Omental fat pad (tissue), 4 donors: ENCODE measurements around the gene KLHL25. TPM values are rescaled to one million over a fixed set of nuclear protein-coding genes. Genes with fewer than 3 reads are reported as not detected.

ENCODE experiments used
- ATAC-seq: fragments of 150-250 bp; one replicate; pipeline ENCODE4 v1.9.1; 2016; ENCODE audit warnings: mild to moderate bottlenecking, moderate library complexity; ENCODE audit not compliant: low FRiP score
- DNase-seq: peaks from one replicate; pipeline ENCODE4 v3.0.0-alpha.2; 2019; ENCODE audit warnings: low spot score
- total RNA-seq, 4 donors: library from RNA; depleted of rRNA; stranded (reverse); fragments of >200 nt; gene quantifications; one replicate each; pipeline ENCODE4 v1.1.0, GENCODE V29; 2016
- TF ChIP-seq, protein P1 (sequence below), 3 donors: fragments of 450-650 bp; IDR thresholded peaks; one replicate each; pipeline ENCODE4 v1.5.1; 2016 to 2017; ENCODE audit warnings: antibody characterized with exemption in 3 of 3, mild to moderate bottlenecking in 3 of 3, moderate library complexity in 2 of 3

The KLHL25 gene
- total RNA-seq, 4 donors from 2014 or later = 12.0 to 45.8 (median 22.3) TPM

DNA sequence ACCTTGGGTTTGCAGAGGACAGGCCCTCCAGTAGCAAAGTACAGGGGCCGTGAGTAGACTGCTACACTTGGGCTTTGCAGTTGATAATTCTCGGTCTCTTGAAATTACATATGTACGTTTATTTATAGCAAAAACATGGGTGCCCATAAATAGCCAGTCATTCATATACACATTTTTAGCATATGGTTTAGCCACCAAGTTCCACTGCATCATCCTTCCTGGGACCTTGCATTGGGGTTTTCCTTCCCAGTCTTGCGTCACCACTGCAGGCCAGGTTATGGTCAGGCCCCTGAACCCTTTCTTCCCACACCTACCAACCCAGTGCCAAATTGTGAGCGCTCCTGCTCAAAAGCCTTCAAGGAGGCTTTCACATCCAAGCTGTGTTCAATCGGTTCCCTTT is 12.7 kb downstream of the KLHL25 start:
- ATAC-seq = no peak
- no peak for DNase-seq
- TF ChIP-seq, protein P1, sequence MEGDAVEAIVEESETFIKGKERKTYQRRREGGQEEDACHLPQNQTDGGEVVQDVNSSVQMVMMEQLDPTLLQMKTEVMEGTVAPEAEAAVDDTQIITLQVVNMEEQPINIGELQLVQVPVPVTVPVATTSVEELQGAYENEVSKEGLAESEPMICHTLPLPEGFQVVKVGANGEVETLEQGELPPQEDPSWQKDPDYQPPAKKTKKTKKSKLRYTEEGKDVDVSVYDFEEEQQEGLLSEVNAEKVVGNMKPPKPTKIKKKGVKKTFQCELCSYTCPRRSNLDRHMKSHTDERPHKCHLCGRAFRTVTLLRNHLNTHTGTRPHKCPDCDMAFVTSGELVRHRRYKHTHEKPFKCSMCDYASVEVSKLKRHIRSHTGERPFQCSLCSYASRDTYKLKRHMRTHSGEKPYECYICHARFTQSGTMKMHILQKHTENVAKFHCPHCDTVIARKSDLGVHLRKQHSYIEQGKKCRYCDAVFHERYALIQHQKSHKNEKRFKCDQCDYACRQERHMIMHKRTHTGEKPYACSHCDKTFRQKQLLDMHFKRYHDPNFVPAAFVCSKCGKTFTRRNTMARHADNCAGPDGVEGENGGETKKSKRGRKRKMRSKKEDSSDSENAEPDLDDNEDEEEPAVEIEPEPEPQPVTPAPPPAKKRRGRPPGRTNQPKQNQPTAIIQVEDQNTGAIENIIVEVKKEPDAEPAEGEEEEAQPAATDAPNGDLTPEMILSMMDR (IDR thresholded peaks at IDR 0.05) = no peak

DNA sequence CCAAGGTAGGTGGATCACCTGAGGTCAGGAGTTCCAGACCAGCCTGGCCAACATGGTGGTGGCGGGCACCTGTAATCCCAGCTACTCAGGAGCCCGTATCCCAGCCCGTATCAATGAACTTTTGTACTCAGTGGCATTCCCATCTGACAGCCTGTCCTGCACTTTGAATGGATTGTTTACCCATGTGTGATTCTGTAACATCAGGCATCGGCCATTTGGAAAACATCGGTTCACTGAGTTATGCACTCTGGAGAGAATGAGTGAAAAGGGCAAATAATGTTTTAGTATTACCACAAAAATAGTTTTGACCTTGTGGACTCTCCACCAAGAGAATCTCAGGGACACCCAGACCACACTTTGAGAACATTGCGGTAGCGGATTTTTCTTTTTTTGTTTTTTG is 13.6 kb downstream of the KLHL25 start:
- TF ChIP-seq, protein P1 (IDR thresholded peaks at IDR 0.05) = no peak
- DNase-seq (no peak), ATAC-seq (no peak)

DNA sequence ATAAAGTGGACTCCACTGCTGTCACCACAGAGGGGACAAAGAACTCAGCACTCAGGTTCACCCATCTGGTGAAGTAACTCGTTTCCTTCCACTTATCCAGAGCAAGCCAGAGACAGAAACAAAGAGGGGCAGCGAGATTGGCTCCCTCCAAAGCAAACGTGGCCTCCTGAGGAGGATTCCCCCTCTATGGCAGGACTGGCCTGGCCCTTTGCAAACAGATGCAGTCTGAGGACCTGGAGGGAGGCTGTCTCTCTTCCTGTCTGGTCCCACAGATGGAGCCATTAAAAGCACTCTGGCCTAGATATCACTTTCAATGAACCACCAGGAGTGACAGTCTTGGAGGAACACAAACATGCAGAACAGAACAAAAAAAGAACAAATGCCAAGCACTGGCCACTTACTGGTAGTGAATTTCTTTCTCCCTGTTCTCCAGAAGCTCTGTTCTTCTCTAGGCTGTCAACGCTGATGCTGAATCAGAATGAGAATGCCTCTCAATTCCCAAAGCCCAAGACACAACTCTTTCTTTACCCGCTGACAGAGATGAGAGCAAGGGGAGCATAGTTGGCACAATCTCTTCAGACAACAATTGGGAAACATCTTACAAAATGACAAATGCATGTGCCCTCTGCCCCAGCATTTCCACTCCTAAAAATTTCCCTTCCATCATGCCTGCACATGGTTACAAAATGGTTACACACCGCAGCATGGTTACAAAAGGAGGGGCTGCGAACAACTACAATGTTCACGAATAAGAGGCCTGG is 14.3 kb downstream of the KLHL25 start:
- no peak for DNase-seq
- no peak for ATAC-seq
- TF ChIP-seq, protein P1 (IDR thresholded peaks at IDR 0.05) = no peak

DNA sequence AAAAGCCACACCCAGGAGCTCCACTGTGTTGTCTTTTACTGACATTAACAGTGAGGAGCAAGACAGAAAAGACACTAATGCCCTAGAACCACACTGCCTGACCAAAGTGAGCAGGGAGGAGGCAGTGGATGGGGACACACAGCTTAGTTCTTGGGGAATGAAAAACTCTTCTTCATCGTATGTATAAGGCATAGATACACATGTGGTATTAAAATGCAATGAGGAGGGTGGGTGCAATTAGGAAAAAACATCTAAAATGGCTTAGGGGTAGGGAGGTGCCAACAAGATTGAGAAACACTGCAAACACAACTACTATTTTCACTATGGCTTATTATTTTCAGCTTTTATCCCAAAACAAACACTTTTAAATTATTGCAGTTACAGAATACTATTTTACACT is 15.5 kb downstream of the KLHL25 start:
- ATAC-seq (no peak), DNase-seq (no peak)
- TF ChIP-seq, protein P1 (IDR thresholded peaks at IDR 0.05) = no peak

DNA sequence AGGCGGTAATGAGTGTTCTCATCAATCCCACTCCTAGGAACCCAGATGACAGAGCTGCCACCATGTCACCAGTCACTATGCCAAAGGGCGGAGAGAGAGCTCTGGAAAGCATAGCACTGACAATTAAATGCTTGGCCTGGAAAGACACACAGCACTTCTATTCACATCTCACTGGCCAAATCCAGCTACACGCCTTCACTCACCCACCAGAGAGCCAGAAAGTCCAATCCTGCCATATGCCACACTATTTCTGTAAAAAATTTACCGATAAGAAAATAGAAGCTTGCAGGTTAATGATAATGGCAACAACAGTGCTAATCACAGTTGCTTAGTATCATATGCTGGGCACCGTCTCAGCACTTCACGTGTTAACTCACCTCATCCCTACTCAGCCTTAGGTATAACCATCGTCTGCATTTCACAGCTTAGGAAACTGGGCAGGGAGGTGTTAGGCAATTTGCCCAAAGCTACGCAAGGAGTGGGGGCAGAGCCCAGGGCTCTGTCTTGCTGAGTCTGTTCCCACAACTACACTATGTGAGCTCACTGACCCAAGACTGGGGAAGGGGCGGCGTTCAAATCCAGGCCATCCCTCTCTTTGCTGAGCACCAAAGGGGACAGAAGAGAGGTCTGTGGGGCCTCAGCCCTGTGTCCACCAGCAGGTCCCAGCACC is 16.5 kb downstream of the KLHL25 start:
- TF ChIP-seq, protein P1 (IDR thresholded peaks at IDR 0.05) = no peak
- DNase-seq = no peak
- ATAC-seq = peak; percentile 78

DNA sequence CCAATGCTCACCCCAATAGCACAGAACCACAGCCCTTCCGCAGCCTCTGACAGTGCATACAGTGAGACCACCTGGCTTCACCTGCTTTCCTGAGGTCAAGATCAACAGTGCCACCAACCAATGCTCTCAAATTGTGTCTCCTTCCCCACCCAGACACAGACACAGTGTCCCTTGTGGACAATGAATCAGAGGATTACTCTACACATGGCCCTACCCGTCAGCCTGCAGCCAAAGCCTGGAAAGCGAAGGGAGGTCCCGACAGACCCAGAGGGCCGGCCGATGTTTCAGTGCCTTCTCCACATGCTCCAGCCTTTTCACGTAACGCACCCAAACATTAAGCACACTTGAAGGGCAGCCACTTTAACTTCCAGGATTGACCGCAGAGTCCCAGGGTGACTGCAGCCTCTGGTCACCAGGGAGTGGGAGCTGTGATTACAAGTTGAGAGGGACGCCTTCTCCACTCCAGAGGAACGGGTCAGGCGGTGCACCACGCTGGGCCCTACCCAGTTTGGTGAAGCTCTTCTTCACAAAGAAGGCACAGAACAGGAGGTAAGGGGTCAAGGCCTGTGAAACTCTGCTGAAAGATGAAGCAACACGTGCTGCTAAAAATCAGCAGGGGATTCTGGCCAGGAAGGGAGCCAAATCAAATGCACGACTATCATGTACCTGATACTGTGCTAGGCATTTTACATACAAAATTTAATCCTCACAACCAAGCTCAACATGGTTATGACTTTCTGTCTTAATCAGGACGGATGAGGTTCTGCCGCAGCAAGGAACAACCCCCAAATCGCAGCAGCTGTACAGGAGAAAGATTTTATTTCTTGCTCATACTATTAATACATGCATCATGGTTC is 17.2 kb downstream of the KLHL25 start:
- TF ChIP-seq, protein P1 (IDR thresholded peaks at IDR 0.05) = no peak
- DNase-seq (no peak), ATAC-seq (no peak)
